GM12891 (cell line): ENCODE results near the gene DIP2C.
"Not testable (repeated sequence)": the region's sequence is repeated elsewhere in the genome, so short reads cannot be mapped to it uniquely, and the experiment has no call there.

Experiments
- DNase-seq: peaks from one replicate; pipeline ENCODE4 v3.0.0; 2011; ENCODE audit warnings: low spot score; ENCODE audit not compliant: insufficient read length
- FAIRE-seq: peaks from 2 replicates; lab custom pipeline; 2011; peaks lifted over from hg19 to GRCh38; lab: Jason Lieb, UNC
- PAX5 ChIP-seq: IDR thresholded peaks from 2 replicates; pipeline ENCODE4 v1.6.1; 2011; ENCODE audit warnings: low read length, moderate library complexity, mild to moderate bottlenecking; ENCODE audit not compliant: insufficient read depth, severe bottlenecking
- POLR2A ChIP-seq: IDR thresholded peaks from 2 replicates; pipeline ENCODE4 v1.6.1; 2011; ENCODE audit warnings: low read depth, low read length, control low read depth
- POLR2AphosphoS5 ChIP-seq: IDR thresholded peaks from 2 replicates; pipeline ENCODE4 v1.6.1; 2011; ENCODE audit warnings: low read depth, low read length, control low read depth
- POU2F2 ChIP-seq: IDR thresholded peaks from 2 replicates; pipeline ENCODE4 v1.6.1; 2011; ENCODE audit warnings: low read depth, mild to moderate bottlenecking, control low read depth, low read length, moderate library complexity
- SPI1 ChIP-seq: IDR thresholded peaks from 2 replicates; pipeline ENCODE4 v1.6.1; 2011; ENCODE audit warnings: low read depth, low read length, control low read depth
- TAF1 ChIP-seq: IDR thresholded peaks from 2 replicates; pipeline ENCODE4 v1.6.1; 2011; ENCODE audit warnings: low read depth, low read length, control low read depth

DIP2C gene

DNA sequence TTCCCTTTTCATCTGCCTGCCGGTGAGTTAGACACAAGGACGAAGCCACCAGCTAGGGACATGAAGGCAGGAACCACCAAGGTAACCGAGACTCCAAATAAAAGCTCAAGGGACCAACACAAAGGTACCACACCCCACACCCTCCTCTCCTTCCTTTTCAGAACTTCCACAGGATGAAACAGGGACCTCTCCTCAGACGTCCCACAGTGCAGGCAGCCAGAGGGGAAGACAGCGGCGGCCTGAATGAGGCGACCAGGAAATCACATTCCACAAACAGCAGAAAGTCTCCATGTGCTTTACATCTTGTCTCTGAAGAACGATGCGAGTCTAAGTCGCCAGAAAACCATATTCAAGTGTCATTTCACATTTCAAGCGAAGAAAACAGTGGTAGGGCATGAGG is 97.8 kb downstream of the DIP2C start:
- no peak for DNase-seq
- TF ChIP-seq POLR2AphosphoS5 (no peak), POU2F2 (no peak), TAF1 (no peak), SPI1 (no peak), PAX5 (no peak), POLR2A (no peak)
- FAIRE-seq: no peak

DNA sequence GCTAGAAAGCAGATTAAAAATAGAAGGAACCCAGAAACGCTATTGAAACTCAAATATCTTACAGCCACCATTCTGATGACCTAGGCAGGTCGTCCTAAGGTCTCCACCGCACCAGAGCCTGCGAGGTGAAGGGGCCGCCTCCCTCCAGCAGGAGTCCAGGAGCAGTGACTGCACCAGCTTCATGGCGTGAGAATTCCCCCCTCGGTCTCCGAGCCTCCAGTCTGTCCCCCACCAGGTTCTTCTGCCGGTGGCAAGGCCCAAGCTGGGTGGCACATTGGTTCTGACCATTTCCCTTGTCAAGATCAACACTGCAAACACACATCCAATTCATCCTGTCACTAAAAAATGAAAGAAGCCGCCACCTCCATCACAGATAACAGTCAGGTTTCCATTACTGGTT is 98.7 kb downstream of the DIP2C start:
- DNase-seq (no peak), FAIRE-seq (no peak)
- TF ChIP-seq POU2F2: no peak

DNA sequence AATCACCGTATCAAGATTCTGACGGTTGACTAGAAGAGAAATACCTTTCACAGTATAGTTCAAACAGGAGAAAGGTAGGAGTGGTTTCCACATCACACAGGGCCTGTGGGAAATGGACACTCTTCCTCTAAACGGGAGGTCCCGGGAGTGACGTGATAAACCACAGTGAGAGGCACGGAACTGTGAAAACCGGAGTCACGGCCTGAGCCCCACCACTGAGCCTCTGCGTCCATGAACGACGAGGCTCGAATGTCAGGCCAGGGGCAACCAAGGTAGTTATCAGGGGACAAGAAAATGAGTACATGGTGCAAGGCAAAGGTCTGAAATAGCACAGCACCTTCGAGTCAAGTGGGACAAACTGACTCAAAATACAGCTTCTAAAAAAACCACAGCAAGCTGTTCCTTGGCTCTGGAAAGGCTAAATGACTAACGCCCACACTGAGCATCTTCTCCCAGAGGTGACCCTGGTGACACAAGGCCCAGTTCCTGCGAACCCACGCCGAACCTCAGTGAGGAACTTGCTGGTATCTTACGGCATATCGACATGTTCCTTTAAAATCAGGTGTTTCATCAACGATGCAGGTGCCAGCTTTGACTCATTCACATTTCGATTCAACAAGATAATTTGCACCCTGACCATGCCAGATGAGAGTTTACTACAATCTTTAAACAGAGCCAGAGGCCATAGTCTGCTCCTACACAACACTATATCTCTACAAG is 99.3 kb downstream of the DIP2C start:
- DNase-seq (no peak), FAIRE-seq (no peak)
- TF ChIP-seq SPI1 (no peak), POLR2AphosphoS5 (no peak), TAF1 (no peak), POU2F2 (no peak), PAX5 (no peak), POLR2A (no peak)

DNA sequence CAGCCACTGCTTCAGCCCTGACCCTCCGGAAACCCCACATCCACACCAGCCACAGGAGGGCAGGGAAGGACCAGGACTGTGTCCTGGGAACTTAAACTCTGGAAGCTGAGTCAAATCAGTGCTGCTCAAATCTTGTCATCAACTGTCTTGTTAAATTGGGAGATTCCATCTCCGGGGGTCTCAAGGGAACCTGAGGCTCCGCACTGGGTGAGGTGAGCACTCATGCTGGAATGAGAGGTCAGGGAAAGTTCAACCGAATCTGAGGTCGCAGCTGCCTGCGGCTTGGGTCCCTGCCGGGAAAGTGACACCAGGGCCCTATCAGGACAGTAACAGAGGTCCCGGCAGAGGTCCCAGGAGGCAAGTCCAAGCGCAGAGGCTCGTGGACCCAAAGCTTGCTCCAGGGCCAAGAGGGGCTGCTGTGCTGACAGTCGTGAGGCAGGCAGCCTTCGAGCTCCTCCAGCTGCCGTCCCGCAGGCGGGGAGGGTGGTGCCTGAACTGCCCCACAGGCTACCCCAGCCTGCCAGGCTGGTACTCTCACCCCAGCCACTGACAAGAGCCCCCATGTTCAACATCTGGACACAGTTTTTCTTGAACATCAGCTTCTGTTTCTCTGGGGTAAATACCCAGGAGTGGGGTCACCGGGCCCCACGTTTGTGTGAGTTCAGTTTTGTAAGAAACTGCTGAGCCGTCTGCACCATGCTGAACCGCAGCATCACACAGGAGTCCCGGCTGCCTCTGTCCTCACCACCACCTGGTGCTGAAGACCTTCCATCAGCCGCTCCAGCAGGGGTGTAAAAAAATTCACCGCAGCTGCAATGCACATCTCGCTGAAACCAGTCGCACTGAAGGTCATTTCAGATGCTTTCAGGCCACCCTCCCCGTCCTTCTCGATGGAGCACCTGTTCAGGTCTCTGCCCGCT is 101.0 kb downstream of the DIP2C start:
- no peak for TF ChIP-seq TAF1
- no peak for TF ChIP-seq POU2F2
- no peak for TF ChIP-seq SPI1
- TF ChIP-seq POLR2A: no peak
- no peak for TF ChIP-seq POLR2AphosphoS5
- no peak for TF ChIP-seq PAX5
- FAIRE-seq: no peak
- DNase-seq: no peak

DNA sequence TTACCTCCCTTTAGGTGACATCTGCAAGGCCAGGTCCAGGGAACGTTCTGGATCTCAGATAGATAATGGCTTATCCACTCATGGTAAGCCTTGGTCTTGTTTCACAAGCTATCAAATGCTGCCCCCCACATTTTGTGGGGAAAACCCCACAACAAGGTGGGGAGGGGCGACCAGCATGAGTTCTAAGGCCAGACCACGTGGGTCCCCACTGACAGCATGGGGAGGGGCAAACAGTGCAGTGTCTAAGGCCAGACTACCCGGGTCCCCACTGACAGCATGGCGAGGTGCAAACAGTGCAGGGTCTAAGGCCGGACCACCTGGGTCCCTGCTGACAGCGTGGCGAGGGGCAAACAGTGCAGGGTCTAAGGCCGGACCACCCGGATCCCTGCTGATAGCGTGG is 102.8 kb downstream of the DIP2C start:
- DNase-seq: no peak
- no peak for TF ChIP-seq POU2F2
- TF ChIP-seq TAF1: no peak
- no peak for TF ChIP-seq POLR2AphosphoS5
- no peak for TF ChIP-seq PAX5
- TF ChIP-seq SPI1: no peak
- no peak for TF ChIP-seq POLR2A
- no peak for FAIRE-seq

DNA sequence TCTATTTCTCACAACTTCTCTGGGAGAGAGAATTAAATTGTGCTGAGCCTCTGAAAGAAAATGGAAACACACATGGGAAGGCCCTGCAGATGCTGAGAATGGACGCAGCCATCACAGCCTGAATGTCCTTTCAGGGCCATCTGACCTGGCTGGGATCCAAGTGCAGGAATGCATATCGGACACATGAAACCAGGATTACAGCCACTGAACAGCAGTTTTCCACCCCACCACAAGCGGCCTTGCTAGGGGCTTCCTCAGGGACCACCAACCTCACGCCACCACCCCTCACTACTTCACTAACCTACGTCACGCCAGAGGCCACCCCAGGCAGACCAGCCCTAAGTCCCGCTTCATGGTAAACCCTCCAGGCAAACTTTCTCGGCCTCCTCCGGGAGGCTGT is 103.3 kb downstream of the DIP2C start:
- DNase-seq (no peak), FAIRE-seq (no peak)
- TF ChIP-seq SPI1 (no peak), POLR2AphosphoS5 (no peak), PAX5 (no peak), POU2F2 (no peak), POLR2A (no peak), TAF1 (no peak)

DNA sequence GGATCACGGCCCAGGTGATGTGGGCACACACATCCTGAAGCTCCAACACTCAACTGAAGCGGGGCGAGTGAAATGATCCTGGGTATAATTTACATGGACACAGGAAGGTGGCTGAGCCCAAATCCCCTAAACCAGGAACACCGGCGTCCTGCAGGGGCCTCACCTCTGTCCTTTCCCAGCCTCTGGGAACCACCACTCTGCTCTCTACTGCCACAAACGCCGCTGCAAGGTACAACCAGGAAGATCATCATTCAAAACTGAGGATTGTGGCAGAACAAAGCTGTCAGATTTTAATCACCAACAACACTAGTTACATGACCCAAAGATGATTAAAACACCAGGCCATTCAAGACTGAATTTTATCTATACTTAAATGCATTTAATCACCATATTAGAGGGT is 104.0 kb downstream of the DIP2C start:
- TF ChIP-seq POU2F2: no peak
- no peak for TF ChIP-seq POLR2A
- TF ChIP-seq PAX5: no peak
- no peak for TF ChIP-seq TAF1
- no peak for TF ChIP-seq SPI1
- no peak for TF ChIP-seq POLR2AphosphoS5
- no peak for DNase-seq
- FAIRE-seq: no peak

DNA sequence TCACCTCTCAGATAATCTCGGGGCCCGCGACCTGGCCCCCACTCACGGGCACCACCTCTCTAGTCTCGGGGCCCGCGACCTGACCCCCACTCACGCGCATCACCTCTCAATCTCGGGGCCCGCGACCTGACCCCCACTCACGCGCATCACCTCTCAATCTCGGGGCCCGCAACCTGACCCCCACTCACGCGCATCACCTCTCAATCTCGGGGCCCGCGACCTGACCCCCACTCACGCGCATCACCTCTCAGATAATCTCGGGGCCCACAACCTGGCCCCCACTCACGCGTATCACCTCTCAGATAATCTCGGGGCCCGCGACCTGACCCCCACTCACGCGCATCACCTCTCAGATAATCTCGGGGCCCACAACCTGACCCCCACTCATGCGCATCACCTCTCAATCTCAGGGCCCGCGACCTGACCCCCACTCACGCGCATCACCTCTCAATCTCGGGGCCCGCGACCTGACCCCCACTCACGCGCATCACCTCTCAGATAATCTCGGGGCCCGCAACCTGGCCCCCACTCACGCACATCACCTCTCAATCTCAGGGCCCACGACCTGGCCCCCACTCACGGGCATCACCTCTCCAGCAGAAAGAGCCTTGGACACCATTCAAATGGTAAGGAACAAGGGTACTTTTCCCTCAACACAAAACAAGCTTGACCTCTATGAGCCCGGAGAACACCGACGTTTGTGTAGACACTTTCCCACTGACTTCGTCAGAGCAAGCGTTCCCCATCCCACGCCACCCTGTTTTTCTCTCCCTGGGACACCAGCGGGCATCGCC is 104.8 kb downstream of the DIP2C start:
- DNase-seq, FAIRE-seq: not testable (repeated sequence)

DNA sequence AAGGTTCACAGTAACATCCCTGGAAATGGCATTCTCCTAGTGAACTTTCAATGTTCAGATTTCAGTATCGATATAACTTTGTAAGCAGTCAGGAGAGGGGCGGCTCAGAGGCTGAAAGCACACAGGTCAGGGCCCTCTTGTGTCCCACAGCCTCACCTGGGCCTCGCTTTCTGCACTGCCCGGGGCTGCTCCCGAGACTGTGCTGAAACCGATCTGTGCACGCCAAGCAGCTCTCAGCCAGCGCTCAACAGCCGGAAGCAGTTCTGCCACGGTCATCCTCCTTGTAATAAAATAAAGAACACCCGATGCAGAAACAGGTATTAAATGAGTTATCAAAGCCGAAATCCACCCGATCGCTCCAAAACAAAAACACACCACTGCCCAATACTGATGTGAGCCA is 106.0 kb downstream of the DIP2C start:
- no peak for TF ChIP-seq POLR2AphosphoS5
- no peak for TF ChIP-seq PAX5
- no peak for TF ChIP-seq SPI1
- TF ChIP-seq TAF1: no peak
- TF ChIP-seq POLR2A: no peak
- TF ChIP-seq POU2F2: no peak

More for the DNA sequence above, 106.0 kb downstream of the DIP2C start:
- no peak for FAIRE-seq
- no peak for DNase-seq
